Neural progenitor cell (in vitro differentiated cells): ENCODE data around the gene CHRNA1.
"Not testable (repeated sequence)": the region's sequence is repeated elsewhere in the genome, so short reads cannot be mapped to it uniquely, and the experiment has no call there.

Source experiments
- CTCF ChIP-seq: fragments of 200-600 bp; sonication (generic); IDR thresholded peaks from 2 replicates; pipeline ENCODE4 v1.5.1; 2017; ENCODE audit warnings: antibody characterized with exemption, mild to moderate bottlenecking
- EZH2 ChIP-seq: fragments of 200-600 bp; sonication (generic); IDR thresholded peaks from 2 replicates; pipeline ENCODE4 v1.6.1; 2017; ENCODE audit warnings: antibody characterized with exemption, mild to moderate bottlenecking, moderate library complexity

- not testable (repeated sequence) for TF ChIP-seq CTCF, EZH2
Observed at GRCh38 chr2:174709416-174710004, 54.8 kb downstream of the CHRNA1 start.
